ENCODE measurements around the gene ST7.
"Not testable (repeated sequence)": the region's sequence is repeated elsewhere in the genome, so short reads cannot be mapped to it uniquely, and the experiment has no call there.

Gene ST7

DNA sequence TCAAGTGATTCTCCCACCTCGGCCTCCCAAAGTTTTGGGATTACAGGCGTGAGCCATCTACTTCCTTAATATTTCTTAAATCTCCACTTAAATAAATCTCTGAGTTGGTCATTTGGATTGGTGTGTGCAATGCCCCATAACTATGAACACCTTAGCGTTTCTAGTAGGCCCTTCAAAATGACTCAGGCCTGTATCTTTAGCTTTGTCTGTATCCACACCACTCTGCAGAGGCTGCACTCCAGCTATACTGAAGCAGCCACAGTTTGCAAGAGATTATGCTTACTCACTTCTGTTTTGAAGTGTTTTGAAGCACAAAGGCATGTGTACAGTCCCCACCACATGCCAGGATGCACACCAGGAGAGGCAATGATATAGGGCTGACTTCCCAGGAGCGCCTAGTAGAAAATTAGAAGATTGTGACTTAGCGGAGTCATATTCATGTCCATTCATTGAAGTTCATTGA lies 2.4 kb upstream of the ST7 start:
- in situ Hi-C loops (cut with MboI; ENCODE audit: low sequenced_read_pairs), result no loop called here

GRCh38 chr7:116951366-116952292 lies 1.7 kb upstream of the ST7 start:
- in situ Hi-C loops (cut with MboI; ENCODE audit: low sequenced_read_pairs), result no loop called here

GRCh38 chr7:116952635-116953371 lies 498 bp upstream of the ST7 start:
- in situ Hi-C loops (cut with MboI; ENCODE audit: low sequenced_read_pairs), result no loop called here

- in situ Hi-C loops (cut with MboI; ENCODE audit: low sequenced_read_pairs), result no loop called here
Measured at GRCh38 chr7:116953906-116954838, 871 bp downstream of the ST7 start.

DNA sequence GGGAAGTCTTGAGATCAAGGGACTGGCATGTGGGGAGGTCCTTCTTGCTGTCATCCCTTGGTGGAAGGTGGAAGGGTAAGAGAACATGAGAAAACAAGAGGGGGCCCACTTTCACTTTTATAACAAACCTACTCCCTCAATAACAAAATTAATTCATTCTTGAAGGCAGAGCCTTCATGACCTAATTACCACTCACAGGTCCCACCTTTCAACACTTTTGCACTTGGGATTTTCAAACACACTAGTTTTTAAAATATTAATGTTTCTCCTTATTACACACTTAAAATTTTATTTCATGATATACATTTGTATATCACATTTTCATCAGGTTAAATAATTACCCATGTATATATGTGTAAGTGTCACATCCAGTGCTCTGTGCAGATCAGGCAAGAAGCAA lies 2.0 kb downstream of the ST7 start:
- in situ Hi-C loops (cut with MboI; ENCODE audit: low sequenced_read_pairs), result no loop called here

DNA sequence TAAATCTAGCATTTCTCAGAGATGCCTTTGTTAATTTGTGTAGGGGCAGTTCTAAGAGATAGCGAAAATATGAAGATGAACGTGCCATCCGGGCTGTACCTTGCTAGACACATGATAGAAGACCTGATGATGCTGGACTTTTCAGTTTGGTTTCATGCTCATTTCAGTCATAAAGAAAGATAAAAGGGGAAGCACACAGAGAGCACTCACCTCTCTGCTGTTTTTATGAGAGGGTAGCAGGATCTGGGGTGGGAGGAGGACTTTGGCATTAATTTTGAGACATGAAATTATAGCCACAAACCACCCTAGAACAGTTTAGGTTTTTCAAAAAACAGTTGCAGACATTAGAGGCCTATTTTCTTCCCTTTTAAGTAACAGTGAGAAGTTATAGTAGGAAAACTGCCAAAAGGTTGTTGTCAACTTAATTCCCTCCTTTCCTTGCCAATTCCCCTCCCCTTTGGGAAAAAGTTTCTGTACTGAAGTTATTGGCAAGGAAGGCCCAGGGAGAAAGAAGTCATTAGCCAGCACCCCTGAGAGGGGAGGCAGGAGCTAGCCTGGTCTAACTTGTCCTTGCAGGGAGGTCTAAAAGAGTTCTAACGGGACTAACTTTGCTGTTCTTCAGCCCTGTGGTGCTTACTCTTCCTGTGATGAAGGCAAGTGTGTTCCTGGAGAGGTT lies 2.6 kb downstream of the ST7 start:
- in situ Hi-C loops (cut with MboI; ENCODE audit: low sequenced_read_pairs), result no loop called here

DNA sequence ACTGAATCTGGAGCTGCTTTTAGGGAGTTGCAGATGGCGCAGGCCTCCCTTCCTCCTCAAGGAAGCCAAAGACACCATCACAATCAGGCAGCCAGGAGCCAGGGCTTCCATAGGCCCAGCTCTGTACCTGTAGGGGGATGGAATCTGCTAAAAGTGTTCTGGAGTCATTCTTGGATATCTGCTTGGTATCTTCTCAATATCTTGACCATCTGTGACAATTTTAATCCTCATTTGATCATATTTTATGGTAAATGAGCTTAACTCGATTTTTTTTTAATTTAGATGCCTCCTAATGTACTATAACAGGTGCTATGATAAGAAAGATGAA lies 3.1 kb downstream of the ST7 start:
- in situ Hi-C loops (cut with MboI; ENCODE audit: low sequenced_read_pairs), result no loop called here

GRCh38 chr7:116957874-116958273 lies 4.6 kb downstream of the ST7 start:
- in situ Hi-C loops (cut with MboI; ENCODE audit: low sequenced_read_pairs), result no loop called here

DNA sequence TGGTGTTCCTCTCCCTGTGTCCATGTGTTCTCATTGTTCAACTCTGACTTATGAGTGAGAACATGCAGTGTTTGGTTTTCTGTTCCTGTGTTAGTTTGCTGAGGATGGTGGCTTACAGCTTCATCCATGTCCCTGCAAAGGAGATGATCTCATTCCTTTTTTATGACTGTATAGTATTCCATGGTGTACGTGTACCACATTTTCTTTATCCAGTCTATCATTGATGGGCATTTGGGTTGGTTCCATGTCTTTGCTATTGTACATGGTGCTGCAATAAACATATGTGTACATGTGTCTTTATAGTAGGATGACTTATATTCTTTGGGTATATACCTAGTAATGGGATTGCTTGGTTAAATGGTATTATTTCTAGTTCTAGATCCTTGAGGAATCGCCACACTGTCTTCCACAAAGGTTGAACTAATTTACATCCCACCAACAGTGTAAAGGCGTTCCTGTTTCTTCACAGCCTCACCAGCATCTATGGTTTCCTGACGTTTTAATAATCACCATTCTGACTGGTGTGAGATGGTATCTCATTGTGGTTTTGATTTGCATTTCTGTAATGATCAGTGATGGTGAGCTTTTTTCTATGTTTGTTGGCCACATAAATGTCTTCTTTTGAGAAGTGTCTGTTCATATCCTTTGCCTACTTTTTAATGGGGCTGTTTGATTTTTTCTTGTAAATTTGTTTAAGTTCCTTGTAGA lies 8.8 kb downstream of the ST7 start:
- in situ Hi-C loops (cut with MboI; ENCODE audit: low sequenced_read_pairs), result not testable (repeated sequence)

GRCh38 chr7:116963234-116963633 lies 9.9 kb downstream of the ST7 start:
- in situ Hi-C loops (cut with MboI; ENCODE audit: low sequenced_read_pairs), result no loop called here

GRCh38 chr7:116966601-116967000 lies 13.3 kb downstream of the ST7 start:
- in situ Hi-C loops (cut with MboI; ENCODE audit: low sequenced_read_pairs), result no loop called here

DNA sequence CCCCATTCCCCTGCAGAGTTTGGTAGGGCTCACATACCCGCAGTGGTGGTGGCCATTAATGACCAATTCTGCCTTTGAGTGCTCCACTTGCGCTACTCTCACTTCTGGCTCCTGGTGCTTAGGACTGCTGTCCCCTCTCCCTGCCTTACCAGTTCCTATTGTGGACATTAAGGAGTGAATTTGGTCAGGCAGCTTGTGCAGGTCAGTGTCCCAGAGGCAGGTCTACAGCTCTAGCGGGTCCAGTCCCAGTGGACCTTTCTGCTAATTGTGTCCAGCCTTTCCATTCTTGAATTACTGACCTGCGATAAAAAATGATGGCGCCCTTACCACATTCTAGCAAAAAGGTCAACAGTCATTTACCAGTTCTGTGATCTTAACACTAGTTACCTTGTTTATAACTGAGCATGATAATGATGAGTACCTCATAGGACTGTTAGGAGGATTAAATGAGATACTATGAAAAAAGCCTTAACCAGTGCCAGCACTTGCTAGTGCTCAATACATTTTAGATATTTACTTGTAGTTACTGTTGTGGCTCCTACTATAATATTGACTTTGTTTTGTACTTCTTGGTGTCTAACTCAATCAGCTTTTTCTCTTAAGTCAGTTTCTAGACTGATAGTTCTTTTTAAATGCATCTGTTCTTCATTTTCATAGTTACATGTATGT lies 14.1 kb downstream of the ST7 start:
- in situ Hi-C loops (cut with MboI; ENCODE audit: low sequenced_read_pairs), result no loop called here

GRCh38 chr7:116967983-116968382 lies 14.7 kb downstream of the ST7 start:
- in situ Hi-C loops (cut with MboI; ENCODE audit: low sequenced_read_pairs), result no loop called here

- in situ Hi-C loops (cut with MboI; ENCODE audit: low sequenced_read_pairs), result no loop called here
Measured at GRCh38 chr7:116968631-116969030, 15.3 kb downstream of the ST7 start.

GRCh38 chr7:116969371-116969902 lies 16.1 kb downstream of the ST7 start:
- in situ Hi-C loops (cut with MboI; ENCODE audit: low sequenced_read_pairs), result no loop called here

- in situ Hi-C loops (cut with MboI; ENCODE audit: low sequenced_read_pairs), result no loop called here
Measured at GRCh38 chr7:116970238-116970910, 17.1 kb downstream of the ST7 start.

GRCh38 chr7:116971153-116971552 lies 17.9 kb downstream of the ST7 start:
- in situ Hi-C loops (cut with MboI; ENCODE audit: low sequenced_read_pairs), result not testable (repeated sequence)

DNA sequence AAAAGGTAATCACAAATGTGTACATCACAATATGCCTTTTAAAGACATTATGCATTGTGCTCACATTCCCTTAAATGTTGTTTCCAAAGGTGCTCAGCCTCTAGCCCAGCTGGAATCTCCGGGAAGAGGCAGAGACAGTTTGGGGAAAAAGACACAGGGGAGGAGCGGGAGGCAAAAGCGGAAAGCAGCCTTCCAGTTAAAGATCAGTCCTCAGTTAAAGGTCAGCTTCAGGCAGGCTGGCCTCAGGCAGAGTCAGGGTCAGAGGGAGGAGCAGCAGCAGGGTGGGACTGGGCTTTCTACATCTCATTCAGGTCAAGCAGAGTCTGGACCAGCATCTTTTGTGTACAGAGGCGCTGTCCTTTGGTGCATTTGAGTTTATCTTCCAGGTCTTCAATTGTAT lies 18.6 kb downstream of the ST7 start:
- in situ Hi-C loops (cut with MboI; ENCODE audit: low sequenced_read_pairs), result no loop called here

DNA sequence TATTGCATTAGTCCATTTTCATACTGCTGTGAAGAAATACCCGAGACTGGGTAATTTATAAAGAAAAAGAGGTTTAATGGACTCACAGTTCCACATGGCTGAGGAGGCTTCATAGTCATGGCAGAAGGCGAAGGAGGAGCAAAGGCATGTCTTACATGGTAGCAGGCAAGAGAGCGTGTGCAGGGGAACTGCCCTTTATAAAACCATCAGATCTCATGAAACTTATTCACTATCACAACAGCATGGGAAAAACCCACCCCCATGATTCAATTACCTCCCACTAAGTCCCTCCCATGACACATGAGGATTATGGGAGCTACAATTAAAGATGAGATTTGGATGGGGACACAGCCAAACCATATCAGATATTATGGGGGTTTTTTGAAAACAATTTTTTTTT lies 21.7 kb downstream of the ST7 start:
- in situ Hi-C loops (cut with MboI; ENCODE audit: low sequenced_read_pairs), result not testable (repeated sequence)
